Measurements from ENCODE around the gene NTRK3.
A peak's percentile ranks its signal among the peaks of the same experiment; 100 is the strongest.

Gene NTRK3

DNA sequence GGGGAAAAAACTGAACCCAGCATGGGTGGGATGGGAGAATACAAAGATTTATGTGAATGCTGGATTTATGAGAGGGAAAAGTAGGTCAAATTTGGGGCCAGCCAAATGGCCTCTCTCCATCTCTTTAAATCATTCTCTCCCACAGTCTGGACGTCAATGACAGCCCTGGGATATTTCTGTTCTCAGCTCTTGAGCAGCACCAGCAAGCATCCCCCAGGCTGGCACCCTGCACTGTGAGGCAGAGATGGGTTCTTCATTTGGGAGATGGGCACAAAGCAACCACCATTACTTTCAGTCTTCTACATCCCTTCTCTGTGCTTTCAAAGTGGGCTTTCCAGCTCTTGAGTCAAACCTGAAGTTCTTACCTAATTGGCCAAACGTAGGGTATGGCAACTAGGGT lies 321.0 kb downstream of the NTRK3 start:
- DNase-seq = no peak

DNA sequence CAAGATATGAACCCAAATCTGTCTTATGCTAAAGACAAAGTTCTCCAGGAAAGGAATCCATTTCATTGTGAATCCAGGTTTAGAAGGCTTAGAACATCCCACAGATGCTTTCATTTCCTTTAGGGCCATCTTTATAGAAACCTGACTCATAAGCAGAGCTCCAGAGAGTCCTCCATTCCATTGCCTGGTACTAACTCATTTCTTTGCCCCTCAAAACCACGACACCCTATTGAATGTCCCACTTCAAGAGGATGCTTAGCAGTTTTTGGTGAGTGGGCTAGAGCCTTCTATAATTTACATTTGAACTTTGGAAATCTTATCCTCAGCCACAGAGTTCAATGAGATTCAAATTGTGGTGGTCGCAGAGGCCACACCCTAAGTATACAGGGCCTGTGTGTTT lies 325.0 kb downstream of the NTRK3 start:
- DNase-seq = no peak

DNA sequence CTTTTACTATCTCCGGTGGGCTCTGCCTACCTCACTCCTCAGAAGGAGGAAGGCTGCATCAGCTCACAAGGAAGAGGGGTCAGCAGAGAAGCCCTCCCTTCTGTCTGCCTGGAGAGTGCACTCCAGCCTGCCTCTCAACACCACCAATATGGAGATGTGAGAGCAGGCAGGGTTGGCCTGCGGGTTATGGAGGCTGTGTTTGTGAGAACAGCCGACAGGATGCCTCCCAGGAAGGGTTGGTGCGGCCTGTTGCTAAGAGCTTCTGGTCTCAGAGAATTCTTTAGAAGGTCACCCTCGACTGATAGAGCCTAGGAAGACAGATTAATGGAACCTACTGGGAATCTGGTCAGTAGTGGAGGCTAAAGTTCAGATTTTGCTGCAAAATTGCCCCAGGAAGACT lies 326.1 kb downstream of the NTRK3 start:
- no peak for DNase-seq

DNA sequence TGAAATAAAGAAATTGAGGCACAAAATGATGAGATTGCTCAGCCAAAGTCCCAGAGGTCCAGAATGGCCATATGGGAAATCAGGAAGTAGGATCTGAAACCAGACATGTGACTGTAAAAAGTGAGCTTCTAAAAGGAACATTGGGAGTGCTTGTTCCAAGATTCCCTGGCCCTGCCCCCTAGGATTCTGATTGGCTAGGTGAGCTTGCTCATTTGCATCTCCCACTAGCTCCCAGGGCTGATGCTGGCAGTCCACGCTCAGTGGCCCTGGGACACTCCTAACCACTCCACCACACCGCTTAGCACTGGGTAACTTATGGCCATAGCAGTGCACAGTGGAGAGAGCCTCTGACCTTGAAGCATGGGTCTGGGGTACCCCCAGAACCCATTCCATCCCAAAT lies 326.7 kb downstream of the NTRK3 start:
- DNase-seq = no peak

DNA sequence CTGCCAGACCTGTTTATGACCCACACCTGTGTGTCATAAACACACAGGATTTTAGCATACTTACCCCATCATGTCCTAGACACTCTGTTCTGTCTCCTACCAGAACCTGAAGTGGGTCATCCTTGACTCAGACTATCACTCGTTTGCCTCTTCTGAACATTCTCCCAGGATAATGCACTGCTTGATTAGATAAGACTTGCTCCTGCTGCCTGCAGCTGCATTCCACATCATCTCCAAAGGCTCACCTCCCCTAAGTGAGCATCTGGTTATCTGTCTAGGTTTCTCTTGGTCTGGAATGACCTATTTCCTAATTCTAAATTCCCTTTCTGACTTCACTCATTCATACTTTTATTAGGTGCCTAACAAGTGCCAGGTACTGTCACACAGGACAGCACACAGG lies 332.1 kb downstream of the NTRK3 start:
- DNase-seq = no peak

DNA sequence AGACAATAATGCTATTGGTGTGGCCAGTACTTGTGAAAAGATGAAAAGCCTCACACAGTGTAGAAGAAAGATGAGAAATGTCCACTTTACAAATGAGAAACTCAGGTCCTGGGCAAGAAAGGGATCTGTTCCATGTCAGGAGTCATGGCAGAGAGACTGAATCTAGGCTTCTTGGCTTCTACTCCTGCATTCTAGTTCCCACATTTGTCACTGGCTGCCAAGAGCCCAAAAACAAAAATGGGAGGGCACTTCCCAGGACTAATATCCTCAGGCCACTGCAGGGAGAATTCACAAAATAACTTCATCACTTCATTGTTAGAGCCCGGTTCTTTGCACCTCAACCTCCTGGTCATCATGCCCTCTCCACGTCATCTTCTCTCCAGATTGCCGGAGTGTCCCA lies 337.5 kb downstream of the NTRK3 start:
- no peak for DNase-seq

DNA sequence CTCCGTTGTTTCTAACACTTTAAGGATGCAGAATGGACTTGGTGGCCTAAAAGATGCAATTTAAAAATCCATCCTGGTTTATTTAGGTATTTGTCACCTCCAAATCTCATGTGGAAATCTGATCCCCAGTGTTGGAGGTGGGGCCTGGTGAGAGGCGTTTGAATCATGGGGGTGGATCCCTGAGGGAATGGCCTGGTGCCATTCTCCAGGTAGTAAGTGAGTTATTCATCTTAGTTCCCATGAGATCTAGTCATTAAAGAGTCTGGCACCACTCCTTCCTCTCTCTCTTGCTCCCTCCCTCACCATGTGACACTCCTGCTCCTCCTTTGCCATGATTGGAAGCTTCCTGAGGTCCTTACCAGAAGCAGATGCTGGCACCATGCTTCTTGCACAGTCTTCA lies 339.1 kb downstream of the NTRK3 start:
- DNase-seq = no peak

DNA sequence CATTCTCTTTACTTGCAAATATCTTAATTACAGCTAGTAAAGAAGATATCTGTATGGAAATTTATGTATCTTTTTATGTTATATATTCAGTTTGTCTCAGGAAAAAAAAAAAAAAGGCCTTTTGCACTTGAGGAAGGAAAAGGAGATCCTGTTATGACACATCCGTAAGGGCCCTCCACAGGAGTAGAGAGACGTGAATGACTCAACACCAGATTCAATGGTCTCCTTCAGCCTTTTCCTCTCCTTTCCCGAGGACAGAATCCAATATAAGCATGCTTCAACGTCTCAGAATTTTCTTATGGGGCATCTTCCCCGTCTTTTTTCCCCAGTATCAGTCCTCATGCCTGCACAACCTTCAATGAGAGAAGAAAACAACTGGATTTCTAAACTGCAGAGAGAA lies 340.3 kb downstream of the NTRK3 start:
- DNase-seq = no peak

DNA sequence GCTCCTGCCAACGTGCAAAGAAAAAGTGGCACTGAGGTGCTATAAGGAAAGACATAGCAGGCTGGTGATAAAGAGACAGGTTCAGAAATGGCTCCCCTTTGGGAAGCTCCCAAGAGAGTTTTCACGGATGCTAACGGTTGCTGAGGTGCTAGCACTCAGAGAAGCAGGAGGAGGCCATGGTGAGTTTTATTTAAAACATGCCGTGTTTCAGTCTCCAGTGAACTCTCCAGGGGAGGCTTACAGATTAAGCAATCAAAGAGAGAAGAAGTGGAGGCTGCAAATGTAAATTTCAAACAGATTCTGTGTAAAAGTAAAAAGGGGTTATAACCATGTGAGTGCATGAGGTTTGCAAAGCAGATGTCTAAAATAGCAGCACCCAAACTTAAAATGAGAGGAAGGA lies 346.2 kb downstream of the NTRK3 start:
- DNase-seq = no peak

DNA sequence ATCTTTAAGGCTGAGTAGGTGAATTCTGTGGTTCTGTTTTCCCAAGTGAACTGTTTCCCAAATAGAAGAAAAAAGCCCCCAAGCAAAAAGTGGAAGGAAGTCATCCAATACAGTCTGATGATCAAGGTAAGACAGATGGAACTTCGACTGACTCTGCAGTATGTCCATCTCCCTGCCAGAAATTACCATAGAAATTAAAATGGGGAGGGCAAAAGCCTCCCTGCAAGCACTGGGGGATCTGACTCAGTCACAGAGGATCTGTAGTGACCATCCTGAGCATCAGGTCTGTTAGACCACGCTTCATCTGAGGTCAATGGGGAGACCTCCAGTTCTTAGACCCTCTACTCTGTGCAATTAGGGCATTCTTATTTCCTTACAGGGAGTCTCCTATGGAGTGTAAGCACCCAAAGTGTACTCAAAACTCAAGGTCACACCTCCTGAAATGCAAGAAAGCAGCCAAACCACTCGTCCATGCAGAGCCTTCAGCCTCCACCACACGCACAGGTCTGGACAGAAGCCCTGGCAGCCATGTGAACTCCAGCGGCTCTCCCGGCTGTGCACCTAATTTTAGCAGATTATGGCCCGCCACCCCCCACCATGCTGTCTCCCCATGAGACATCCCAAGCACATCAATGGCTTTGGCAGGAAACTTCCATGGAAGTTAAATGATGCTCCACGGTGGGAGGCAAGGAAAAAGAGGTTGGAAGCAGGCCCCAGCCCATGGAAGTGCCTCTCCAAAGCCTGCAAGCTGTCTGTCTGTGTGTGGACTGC lies 348.7 kb downstream of the NTRK3 start:
- no peak for DNase-seq

DNA sequence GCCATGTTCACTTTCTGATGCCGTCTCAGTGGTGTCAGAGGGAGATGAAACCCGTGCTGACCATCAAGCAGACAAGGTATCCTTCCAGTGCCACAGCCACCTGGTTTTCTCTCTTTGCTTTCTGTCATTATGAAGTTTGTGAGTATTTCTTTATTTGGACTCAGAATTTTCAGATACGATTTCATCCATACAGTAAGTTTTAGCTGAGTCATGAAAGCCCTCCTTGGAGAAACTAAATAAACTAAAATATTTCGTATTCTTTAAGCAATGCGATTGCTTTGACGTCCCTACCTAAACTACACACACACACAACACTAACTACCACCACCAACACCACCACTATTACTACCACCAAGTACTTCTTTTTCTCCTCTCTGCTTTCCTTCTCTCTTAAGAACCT lies 350.1 kb downstream of the NTRK3 start:
- no peak for DNase-seq

DNA sequence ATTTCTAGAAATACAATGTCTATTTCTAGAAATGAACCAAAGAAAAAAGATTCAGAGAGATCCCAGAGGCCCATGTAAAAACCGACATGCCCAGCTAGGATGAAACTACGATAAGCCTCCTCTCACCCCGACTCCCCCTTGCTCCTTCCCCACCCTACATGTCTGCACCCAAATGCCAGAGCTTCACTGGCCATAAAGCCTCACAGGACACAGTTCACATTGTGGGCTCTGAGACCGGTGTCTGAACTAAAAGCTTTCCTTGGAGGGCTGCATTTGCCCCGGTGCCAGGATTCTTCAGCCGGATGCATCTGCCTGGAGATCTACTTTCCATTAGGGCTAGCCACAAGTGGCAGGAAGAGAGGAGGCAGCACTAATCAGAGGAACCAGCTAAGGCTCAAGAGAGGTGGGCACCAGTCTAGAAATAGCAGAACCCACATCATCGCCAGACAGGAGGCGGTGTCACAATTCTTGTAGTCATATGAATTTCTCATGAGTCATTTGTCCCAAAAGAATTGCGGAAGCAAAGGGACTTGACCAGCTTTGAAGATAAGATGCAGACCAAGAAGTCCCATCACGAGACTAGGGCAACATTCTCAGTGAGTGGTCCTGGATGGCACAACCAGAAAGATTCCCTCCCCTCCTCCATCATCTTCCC lies 353.6 kb downstream of the NTRK3 start:
- peak in 1 of 2 donors; percentile 25 for DNase-seq

DNA sequence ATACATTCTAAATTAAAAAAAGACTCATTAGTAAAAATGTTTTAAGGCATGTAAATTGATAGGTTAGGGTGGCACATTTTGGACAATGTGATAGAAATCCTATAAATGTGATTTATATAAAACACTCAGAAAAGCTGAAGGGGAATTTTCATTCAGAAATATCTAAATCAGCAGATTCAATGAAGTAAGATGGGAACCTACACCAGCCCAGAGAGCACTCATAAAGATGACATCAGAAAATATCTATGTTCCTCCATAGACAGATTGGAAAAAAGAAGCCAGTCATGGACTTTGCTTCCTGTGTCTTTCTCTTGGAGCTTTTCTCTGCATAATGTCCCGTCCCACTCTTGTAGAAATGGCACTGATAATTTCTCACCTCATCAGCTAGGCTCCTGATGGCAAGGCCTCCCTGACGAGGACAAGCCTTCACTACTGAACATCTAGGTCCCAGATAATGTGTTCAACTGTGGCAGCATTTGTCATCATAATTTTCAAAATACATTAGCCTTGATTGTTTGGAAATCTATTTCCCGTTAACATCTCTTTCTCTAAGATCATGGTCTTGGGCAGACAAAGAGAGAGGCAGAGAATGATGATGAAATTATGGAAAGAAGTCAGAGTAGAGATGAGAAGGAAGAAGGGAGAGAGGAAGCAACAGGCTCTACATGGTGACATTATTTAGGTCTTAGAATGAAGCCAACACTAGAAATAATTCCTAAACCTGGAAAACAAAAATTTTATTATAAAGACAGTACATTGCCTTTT lies 354.4 kb downstream of the NTRK3 start:
- no peak for DNase-seq

DNA sequence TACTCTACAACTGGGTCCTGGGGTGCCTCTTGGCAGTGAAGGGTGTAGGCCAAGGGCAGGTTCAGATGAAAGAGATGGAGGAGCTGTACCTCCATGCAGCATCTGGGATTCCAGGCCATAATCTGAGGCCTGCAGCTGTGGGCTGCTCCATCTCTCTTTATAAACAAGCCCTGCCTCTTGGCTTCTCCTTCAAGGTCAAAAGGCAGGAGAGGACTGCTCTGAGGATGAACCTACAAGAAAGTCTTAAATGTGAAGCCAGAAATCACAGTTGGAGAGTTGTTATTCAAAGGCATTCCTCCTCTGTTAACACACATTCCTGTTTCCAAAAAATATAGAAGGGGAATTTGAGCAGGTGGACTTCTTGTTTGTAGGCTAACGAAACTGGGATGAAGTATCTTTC lies 355.5 kb downstream of the NTRK3 start:
- DNase-seq = no peak

DNA sequence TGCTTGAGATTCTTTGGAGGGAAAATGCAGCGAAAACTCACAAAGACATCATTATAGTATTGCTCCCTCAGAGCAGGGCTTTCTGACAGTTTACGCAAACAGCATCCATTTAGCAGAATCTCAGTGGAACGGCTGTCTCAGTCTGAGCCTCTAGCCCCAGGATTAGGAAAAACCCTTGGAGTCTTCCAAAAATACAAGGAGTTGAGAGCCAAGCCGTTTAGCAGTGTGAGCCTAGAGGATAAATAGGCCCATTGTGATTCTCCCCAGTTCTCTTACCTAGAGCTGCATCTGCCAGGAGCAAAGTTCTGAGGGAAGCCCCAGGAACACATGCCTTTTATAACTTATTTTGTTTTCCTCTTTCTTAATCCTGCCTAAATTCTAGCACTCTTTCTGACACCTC lies 359.6 kb downstream of the NTRK3 start:
- no peak for DNase-seq

DNA sequence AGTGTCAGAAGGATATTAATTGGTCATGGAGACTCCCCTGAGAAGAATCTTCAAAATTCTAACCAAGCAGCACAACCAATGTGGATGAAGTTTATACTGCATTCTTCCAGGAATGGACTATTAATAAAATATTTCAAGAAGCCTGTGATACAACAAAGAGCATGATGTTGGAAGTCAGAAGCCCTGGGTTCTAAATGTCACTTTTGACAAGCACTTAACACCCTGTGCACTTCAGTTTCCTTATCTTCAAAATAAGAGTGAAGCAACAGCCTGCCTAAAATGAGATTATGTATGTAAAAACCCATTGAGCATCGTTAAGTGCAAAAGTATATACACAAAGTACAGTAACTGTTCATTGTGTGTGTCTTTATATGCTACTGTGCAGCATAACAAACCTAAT lies 369.4 kb downstream of the NTRK3 start:
- no peak for DNase-seq

DNA sequence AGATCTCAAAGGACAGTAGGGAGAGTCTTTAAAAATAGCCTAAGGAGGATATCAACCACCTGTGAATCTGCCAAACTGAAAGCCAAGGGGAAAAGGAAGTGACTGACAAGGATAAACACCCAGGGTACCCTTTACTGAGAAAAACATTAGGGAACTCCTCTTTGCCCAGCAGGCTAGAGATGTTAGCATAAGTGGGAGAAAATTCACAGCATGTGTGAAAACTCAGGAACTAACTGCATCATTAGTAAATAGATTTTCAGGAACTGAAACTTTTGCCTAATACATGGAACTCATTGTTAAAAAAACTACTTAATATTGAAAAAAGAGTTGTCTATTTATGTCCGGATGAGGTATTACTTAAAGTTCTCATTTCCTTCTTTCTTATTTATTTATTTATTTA lies 375.5 kb downstream of the NTRK3 start:
- DNase-seq = no peak

DNA sequence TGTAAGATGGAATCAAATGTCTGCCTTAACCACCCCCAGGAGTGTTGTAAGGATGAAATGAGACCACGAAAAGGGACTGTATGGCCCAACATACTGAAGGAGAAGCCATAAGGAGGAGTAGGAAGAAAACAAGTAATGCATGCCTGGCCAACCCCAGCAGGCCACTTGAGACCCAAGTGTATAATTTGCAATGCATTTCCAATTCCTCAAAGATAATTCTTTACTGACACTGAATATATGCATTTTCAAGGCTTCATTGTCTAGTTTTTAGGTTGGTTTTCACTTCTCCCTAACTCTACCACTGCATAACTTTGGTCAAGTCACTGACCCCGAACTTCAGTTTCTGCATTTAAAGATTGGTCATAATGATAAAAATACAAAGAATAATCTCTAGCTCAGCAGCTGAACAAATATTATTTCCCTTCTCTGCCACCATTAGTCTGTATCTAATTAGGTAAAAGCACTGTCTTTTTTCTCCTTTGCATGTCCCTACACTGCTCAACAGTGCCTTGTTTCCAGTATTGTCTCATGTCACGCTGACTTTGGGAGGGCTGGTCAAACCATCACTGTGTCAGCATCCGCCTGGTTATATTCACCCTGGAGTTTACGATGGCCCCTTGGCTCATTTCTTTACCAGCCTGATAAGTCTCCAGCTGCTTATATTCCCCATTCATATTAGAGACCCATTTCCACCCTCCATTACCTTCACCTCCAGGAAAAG lies 378.6 kb downstream of the NTRK3 start:
- no peak for DNase-seq

DNA sequence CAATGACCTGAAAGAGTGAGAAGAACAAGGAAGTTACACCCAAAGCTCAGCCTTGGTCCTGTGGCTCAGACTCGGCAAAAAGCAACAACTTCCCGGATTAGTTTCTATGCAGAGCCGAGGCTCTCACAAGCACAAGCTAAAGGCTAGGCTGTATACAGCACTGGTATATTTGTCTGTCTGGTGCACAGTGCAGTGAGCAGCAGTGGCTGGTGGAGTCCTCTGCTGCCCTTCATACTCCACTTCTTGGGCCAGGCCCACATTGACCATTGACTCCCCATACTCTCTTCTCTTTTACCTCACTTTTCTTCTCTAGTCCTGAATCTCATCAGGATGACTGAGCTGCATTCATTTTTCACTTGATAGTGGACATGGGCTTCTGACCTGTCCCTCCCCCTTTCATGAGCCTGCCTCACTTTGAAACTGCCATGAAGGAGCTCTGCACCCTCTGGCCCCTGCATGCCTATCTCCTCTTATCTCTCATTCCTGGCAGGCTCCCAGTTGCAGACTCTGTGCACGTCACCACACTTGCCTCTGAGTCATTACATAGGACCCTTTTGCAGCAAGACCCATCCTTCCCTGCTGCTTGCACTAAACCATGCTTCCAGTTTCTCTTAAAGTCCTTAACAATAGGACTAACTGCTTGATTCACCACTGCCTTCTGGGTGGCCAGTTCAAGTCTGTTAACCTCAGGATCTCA lies 379.3 kb downstream of the NTRK3 start:
- DNase-seq = no peak

DNA sequence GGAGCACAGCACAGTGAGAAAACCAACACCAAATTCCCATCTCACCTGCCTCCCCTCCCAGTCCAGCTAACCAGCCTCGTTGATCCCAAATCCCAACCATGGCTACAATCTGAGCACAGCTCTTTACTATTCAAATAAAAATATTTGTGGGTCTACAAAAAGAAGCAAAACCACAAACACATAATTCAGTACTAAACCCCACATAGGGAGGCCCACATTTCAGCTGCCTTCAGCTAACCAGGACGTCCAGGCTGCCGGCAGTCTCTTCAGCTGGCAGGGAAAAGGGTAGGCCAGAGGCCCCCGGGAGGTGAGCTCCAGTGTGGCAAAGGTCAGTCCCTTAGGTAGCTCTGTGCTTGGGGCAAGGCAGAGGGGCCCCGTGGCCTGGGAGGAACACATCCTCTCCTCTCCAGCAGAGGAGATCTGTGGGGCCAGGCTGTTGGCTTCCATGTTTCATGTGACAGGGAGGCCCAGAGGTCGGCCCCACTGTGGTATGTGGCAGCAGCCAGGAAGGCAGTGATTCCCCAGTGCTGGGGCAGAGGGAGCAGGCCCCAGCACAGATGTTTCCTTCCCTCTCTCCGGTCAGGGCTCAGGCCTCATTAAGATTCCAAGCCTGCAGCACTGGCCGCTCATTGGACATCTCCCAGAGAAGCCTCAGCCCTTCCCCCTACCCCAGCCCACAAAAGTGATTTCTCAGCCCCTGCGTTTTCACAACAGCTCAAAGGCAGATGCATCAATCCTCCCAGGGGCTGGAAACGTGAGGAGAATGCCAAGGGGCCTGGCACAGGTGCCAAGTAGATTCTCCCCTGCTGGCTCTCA lies 381.4 kb downstream of the NTRK3 start:
- no peak for DNase-seq

DNA sequence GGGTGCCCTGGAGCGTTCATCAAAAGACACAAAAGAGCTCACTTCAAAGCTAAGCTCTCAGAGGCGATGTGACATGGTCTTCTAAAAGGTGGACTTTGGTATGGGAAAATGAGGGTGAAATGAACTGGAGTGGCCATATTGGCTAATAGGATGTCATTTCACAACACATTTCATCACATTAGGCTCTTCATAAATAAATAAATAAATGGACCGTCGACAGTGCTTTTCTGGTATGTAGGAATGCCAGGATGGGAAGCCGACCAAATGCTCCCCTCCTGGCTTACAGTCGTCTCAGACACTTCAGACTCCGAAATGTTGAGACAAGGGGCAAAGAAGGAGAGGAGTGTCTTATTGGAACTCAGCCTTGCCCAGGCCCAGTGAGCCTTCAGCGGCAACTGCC lies 383.0 kb downstream of the NTRK3 start:
- no peak for DNase-seq
